DOHH2 (cell line): Measurements from ENCODE around the gene HLA-DMA.

Experiments
- CTCF ChIP-seq: fragments of 200-600 bp; sonication (generic); IDR thresholded peaks from one replicate; pipeline ENCODE4 v1.5.1; 2014; ENCODE audit warnings: antibody characterized with exemption, mild to moderate bottlenecking, low read depth, low read length; ENCODE audit not compliant: poor library complexity, severe bottlenecking
- EZH2phosphoT487 ChIP-seq: fragments of 200-600 bp; sonication (generic); IDR thresholded peaks from 2 replicates; pipeline ENCODE4 v1.6.1; 2017; ENCODE audit warnings: borderline replicate concordance, mild to moderate bottlenecking, antibody characterized with exemption, low read length, moderate library complexity, mixed read lengths

- TF ChIP-seq CTCF = no peak
- no peak for TF ChIP-seq EZH2phosphoT487
Observed at GRCh38 chr6:32960563-32960962, 7.7 kb upstream of the HLA-DMA start.
